Large intestine (tissue), 3 donors: Measurements from ENCODE around the gene LRRK1. TPM values are rescaled to one million over a fixed set of nuclear protein-coding genes. Genes with fewer than 3 reads are reported as not detected.

Source experiments
- DNase-seq, 2 donors: peaks; one replicate each; pipeline versions ENCODE4 v3.0.0 to v3.0.0-alpha.2; 2013
- H3K27ac ChIP-seq: one replicate; pipeline ENCODE4 v1.5.1; 2013; ENCODE audit warnings: low read length
- H3K27me3 ChIP-seq: 2 replicates; pipeline ENCODE4 v1.6.1; 2013; ENCODE audit warnings: low read length; ENCODE audit not compliant: control insufficient read depth, insufficient read depth
- H3K36me3 ChIP-seq: 2 replicates; pipeline ENCODE4 v1.6.1; 2013; ENCODE audit warnings: low read length; ENCODE audit not compliant: control insufficient read depth, insufficient read depth
- H3K4me1 ChIP-seq: one replicate; pipeline ENCODE4 v1.6.1; 2013; ENCODE audit warnings: low read length; ENCODE audit not compliant: control insufficient read depth, insufficient read depth
- H3K4me3 ChIP-seq: one replicate; pipeline ENCODE4 v1.5.1; 2013; ENCODE audit warnings: low read length
- H3K9me3 ChIP-seq: one replicate; pipeline ENCODE4 v1.6.1; 2013; ENCODE audit warnings: mild to moderate bottlenecking, low read depth, low read length, moderate library complexity; ENCODE audit not compliant: control insufficient read depth
- WGBS: methylation state at CpG from one replicate; pipeline ENCODE4 v1.1.5; 2013; ENCODE audit warnings: low lambda C conversion rate; ENCODE audit not compliant: insufficient coverage; 5-methylcytosine and 5-hydroxymethylcytosine counted together
- polyA plus RNA-seq: library from polyadenylated mRNA; unstranded; fragments of 120-200 nt; gene quantifications from one replicate; pipeline ENCODE4 v1.2.1, GENCODE V29; 2013

LRRK1 gene
- polyA plus RNA-seq, 1 donor = 4.2 TPM

DNA sequence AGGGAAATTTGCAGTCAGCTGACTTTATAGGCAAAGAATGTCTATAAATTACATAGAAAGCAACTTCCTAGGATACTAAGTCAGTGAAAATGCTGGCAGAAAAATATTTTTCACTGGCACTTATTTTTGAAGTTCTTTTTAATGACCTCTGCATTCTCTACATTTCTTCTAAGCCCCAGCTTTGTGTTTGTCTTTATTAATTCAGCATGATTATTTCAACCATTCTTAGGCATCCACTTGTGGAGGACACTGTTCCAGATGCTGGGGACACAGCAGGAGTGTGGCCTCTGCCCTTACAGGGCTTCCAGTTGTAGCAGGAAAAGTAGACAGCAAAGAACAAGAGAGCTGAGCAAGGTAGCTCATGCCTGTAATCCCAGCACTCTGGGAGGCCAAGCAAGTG is 15.0 kb downstream of the LRRK1 start:
- H3K27me3 ChIP-seq = no peaks in the 10 kb centered on the region
- no peaks in the 10 kb centered on the region for H3K36me3 ChIP-seq
- no peaks in the 10 kb centered on the region for H3K9me3 ChIP-seq
- DNase-seq = no peak
- H3K27ac ChIP-seq = no peak overlapping the region
- no peaks in the 10 kb centered on the region for H3K4me1 ChIP-seq
- H3K4me3 ChIP-seq = no peak overlapping the region

DNA sequence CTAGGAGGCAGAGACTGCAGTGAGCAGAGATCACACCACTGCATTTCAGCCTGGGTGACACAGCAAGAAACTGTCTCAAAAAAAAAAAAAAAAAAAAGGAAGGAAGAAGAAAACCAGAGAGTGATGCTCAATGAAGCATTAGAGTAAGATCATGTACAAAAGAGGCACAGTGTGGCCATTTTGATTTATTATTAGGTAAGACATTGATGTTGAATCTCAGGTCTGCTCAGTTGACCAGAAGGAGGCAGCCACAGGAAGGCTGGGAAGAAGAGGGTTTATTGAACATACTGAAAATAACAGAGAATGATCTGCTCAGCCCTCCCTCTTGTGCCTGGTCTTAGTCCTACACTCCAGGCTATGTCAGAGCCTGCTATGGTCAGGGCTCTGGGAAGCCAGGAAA is 15.6 kb downstream of the LRRK1 start:
- H3K9me3 ChIP-seq = no peaks in the 10 kb centered on the region
- H3K4me3 ChIP-seq = no peak overlapping the region
- no peaks in the 10 kb centered on the region for H3K36me3 ChIP-seq
- H3K27ac ChIP-seq = no peak overlapping the region
- H3K4me1 ChIP-seq = no peaks in the 10 kb centered on the region
- DNase-seq = no peak
- no peaks in the 10 kb centered on the region for H3K27me3 ChIP-seq

DNA sequence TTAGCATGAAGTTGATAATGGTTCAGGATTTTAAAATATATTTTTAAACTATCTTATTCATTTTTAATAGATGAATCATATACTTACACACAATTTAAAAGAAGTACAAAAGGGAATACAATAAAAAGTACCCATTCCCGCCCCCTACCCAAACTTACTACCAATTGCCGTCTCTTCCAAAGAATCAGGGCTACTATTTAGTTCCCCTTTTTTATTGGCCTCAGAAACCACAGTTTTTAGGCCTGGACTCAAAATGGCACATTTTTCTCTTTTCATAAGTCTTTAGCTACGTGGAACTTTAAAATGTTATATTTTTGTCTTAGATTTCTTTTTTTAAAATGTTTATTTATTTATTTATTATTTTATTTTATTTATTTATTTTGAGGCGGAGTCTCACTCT is 18.0 kb downstream of the LRRK1 start:
- no peak for DNase-seq
- H3K27me3 ChIP-seq = no peaks in the 10 kb centered on the region
- WGBS = 100% methylated on average over 3 of the region's 4 CpGs
- no peaks in the 10 kb centered on the region for H3K4me1 ChIP-seq
- no peaks in the 10 kb centered on the region for H3K9me3 ChIP-seq
- no peak overlapping the region for H3K4me3 ChIP-seq
- H3K36me3 ChIP-seq = no peaks in the 10 kb centered on the region
- H3K27ac ChIP-seq = no peak overlapping the region

DNA sequence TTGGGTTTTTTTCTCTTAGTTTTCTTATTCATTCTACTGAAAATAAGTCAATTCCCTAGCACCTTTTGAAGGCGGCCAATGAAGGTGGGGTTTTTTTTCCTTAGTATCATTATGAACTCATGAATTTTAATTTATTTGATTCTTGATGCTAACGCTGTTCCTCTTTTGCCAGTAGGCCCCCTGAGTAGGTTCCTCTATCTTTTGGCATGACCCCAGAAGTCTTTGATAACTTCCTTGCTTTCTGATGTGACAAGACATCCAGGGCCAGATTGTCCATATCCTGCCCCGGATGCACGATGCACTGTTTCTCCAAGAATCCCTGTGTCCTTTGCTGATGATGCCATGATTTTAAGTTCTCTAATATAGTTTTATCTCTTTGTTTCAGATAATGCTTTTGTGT is 20.6 kb downstream of the LRRK1 start:
- no peak for DNase-seq
- Histone ChIP-seq H3K27ac (no peak overlapping the region), H3K9me3 (no peaks in the 10 kb centered on the region), H3K4me3 (no peak overlapping the region), H3K36me3 (no peaks in the 10 kb centered on the region), H3K4me1 (no peaks in the 10 kb centered on the region), H3K27me3 (no peaks in the 10 kb centered on the region)
- 93% methylated on average over 3 of the region's 4 CpGs for WGBS

DNA sequence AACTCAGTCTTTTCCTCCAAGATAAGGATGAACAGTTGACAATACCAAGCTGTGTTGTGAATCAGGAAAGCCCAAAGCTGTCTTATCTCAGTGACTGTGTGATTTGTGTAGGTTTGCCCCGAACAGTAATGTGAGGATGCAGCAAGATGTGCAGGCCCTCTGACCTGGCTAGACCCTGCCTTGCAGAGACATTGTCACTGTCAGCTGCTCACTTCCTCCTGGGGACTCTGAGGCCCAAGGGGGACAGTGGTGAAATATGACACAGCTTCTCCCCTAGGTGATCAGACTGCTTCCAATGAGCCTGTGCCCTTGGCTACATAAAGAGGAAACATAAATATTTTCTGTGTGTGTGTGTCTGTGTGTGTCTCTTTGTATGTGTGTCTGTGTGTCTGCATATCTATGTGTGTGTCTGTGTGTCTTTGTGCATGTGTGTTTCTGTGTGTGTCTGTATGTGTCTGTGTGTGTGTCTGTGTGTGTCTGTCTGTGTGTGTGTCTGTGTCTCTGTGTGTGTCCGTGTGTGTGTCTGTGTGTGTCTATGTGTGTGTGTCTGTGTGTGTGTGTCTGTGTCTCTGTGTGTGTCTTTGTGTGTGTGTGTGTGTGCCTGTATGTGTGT is 21.7 kb downstream of the LRRK1 start:
- Histone ChIP-seq H3K4me1 (no peaks in the 10 kb centered on the region), H3K9me3 (no peaks in the 10 kb centered on the region), H3K27ac (no peak overlapping the region), H3K27me3 (no peaks in the 10 kb centered on the region), H3K36me3 (no peaks in the 10 kb centered on the region), H3K4me3 (no peak overlapping the region)
- no CpG with 5 or more reads among the region's 2 CpGs for WGBS
- peak in 1 of 2 donors; percentile 17 for DNase-seq

GRCh38 chr15:100941536-100941935 is 22.4 kb downstream of the LRRK1 start:
- H3K9me3 ChIP-seq = no peaks in the 10 kb centered on the region
- no CpG with 5 or more reads among the region's 10 CpGs for WGBS
- DNase-seq = no peak
- H3K27ac ChIP-seq = no peak overlapping the region
- H3K27me3 ChIP-seq = no peaks in the 10 kb centered on the region
- no peak overlapping the region for H3K4me3 ChIP-seq
- no peaks in the 10 kb centered on the region for H3K4me1 ChIP-seq
- no peaks in the 10 kb centered on the region for H3K36me3 ChIP-seq

DNA sequence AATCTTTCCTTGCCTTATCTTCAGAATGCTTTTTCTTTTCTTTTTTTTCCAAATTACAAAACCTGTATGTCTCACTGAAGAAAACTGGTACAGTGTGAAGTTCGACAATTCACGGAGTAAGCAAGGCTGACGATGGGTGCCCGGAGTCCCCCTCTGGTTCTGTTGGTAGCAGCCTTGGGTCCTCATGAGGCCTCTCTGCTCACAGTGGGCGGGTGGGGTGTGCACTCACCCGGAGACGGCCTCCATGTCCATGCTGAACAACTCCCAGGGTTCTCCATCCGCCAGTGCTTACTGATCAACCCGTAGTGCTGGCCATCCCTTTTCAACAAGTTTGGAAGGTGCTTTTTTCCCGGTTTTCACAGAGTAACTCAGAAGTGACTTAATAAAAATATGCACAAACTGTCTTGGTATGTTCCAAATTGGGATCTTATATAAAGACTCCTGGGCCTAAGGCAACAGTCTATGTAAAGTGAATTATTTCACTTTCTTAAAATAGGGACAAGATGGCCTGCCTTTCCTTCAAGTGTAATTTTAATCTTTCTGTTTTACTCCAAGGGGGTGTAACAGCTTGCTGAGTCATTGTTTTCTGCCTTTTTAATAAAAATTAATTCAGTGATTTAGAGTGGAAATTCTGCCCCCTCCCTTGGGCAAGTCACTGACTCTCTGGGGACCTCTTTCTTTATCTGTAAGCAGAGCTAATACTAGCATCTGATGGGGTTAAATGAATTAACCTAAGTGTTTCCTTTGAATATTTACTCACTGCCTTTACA is 23.7 kb downstream of the LRRK1 start:
- DNase-seq = no peak
- Histone ChIP-seq H3K27me3 (no peaks in the 10 kb centered on the region), H3K27ac (no peak overlapping the region), H3K4me1 (no peaks in the 10 kb centered on the region), H3K36me3 (no peaks in the 10 kb centered on the region), H3K9me3 (no peaks in the 10 kb centered on the region), H3K4me3 (no peak overlapping the region)
- WGBS = no CpG with 5 or more reads among the region's 10 CpGs

- Histone ChIP-seq H3K4me1 (no peaks in the 10 kb centered on the region), H3K4me3 (no peak overlapping the region)
Observed at GRCh38 chr15:100944244-100944895, 25.2 kb downstream of the LRRK1 start.

GRCh38 chr15:100944986-100945385 is 25.8 kb downstream of the LRRK1 start:
- Histone ChIP-seq H3K4me3 (no peak overlapping the region), H3K27ac (no peak overlapping the region), H3K36me3 (no peaks in the 10 kb centered on the region), H3K9me3 (no peaks in the 10 kb centered on the region), H3K27me3 (no peaks in the 10 kb centered on the region), H3K4me1 (no peaks in the 10 kb centered on the region)
- DNase-seq = no peak
- WGBS = 100% methylated on average over 1 of the region's 6 CpGs

More at GRCh38 chr15:100944244-100944895, 25.2 kb downstream of the LRRK1 start:
- WGBS = 90% methylated on average over 4 of the region's 7 CpGs
- Histone ChIP-seq H3K36me3 (no peaks in the 10 kb centered on the region), H3K27me3 (no peaks in the 10 kb centered on the region), H3K9me3 (no peaks in the 10 kb centered on the region), H3K27ac (no peak overlapping the region)
- DNase-seq = no peak

GRCh38 chr15:100947760-100948429 is 28.7 kb downstream of the LRRK1 start:
- no peak overlapping the region for H3K27ac ChIP-seq
- 0% methylated on average over 1 of the region's 10 CpGs for WGBS

More at GRCh38 chr15:100947760-100948429, 28.7 kb downstream of the LRRK1 start:
- H3K4me3 ChIP-seq = no peak overlapping the region
- no peak for DNase-seq
- no peaks in the 10 kb centered on the region for H3K4me1 ChIP-seq
- H3K27me3 ChIP-seq = no peaks in the 10 kb centered on the region
- H3K9me3 ChIP-seq = no peaks in the 10 kb centered on the region
- H3K36me3 ChIP-seq = no peaks in the 10 kb centered on the region
